Measurements from ENCODE around the gene RNASE2. TPM values are rescaled to one million over a fixed set of nuclear protein-coding genes. Genes with fewer than 3 reads are reported as not detected.

The RNASE2 gene
- polyA plus RNA-seq, 3 donors, result 100 to 483 (median 307) TPM

- Histone ChIP-seq H3K36me3 (replicated peaks in 1 of 2; ENCODE audit: control insufficient read depth in 1 of 2, insufficient read depth in 2 of 2, low read length in 2 of 2) (no peaks in the 10 kb centered on the region), H3K4me3 (replicated peaks in 1 of 3; ENCODE audit: low read depth in 2 of 3, low read length in 3 of 3) (no peak overlapping the region), H3K27ac (ENCODE audit: low read depth in 1 of 2, low read length in 2 of 2) (no peak overlapping the region), H3K4me2 (replicated peaks; ENCODE audit: extremely low read depth, low read length, poor library complexity, severe bottlenecking) (no peak overlapping the region), H3K27me3 (ENCODE audit: control insufficient read depth in 2 of 2, insufficient read depth in 2 of 2, low read length in 2 of 2) (no peaks in the 10 kb centered on the region), H3K79me2 (ENCODE audit: insufficient read depth, low read length) (no peaks in the 10 kb centered on the region), H3K9ac (ENCODE audit: insufficient read depth, low read length, poor library complexity, severe bottlenecking) (no peak overlapping the region), H4K20me1 (ENCODE audit: insufficient read depth, low read length) (no peaks in the 10 kb centered on the region), H3K4me1 (ENCODE audit: control insufficient read depth in 1 of 2, insufficient read depth in 2 of 2, low read length in 2 of 2) (peaks cover 10 to 16% of the 10 kb centered on the region in 2 donors), H2AFZ (ENCODE audit: insufficient read depth, low read depth, low read length, poor library complexity, severe bottlenecking) (no peak overlapping the region), H3K9me3 (replicated peaks in 1 of 2; ENCODE audit: control insufficient read depth in 1 of 2, insufficient read depth in 1 of 2, low read length in 2 of 2) (no peaks in the 10 kb centered on the region)
- Mint-ChIP-seq H3K4me3 (no peak overlapping the region), H3K27ac (no peak overlapping the region), H3K4me1 (peaks cover 16% of the 10 kb centered on the region), H3K27me3 (ENCODE audit: low read depth in 3 of 3) (peaks cover 4 to 8% (median 7%) of the 10 kb centered on the region in 3 donors), H3K36me3 (no peaks in the 10 kb centered on the region), H3K9me3 (no peaks in the 10 kb centered on the region)
- TF ChIP-seq, protein P1, sequence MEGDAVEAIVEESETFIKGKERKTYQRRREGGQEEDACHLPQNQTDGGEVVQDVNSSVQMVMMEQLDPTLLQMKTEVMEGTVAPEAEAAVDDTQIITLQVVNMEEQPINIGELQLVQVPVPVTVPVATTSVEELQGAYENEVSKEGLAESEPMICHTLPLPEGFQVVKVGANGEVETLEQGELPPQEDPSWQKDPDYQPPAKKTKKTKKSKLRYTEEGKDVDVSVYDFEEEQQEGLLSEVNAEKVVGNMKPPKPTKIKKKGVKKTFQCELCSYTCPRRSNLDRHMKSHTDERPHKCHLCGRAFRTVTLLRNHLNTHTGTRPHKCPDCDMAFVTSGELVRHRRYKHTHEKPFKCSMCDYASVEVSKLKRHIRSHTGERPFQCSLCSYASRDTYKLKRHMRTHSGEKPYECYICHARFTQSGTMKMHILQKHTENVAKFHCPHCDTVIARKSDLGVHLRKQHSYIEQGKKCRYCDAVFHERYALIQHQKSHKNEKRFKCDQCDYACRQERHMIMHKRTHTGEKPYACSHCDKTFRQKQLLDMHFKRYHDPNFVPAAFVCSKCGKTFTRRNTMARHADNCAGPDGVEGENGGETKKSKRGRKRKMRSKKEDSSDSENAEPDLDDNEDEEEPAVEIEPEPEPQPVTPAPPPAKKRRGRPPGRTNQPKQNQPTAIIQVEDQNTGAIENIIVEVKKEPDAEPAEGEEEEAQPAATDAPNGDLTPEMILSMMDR (IDR thresholded peaks at IDR 0.05), result no peak
- intact Hi-C loops (cut with micrococcal nuclease), result loop anchor here (5.0 to 10.0 kb wide), 3 partner anchors 116 to 279 kb away; no protein-coding TSS in a partner anchor
- WGBS (ENCODE audit: insufficient coverage), result no CpG with 5 or more reads among the region's 3 CpGs
- no peak for DNase-seq
Observed at GRCh38 chr14:20973501-20973900, 18.2 kb downstream of the RNASE2 start.

DNA sequence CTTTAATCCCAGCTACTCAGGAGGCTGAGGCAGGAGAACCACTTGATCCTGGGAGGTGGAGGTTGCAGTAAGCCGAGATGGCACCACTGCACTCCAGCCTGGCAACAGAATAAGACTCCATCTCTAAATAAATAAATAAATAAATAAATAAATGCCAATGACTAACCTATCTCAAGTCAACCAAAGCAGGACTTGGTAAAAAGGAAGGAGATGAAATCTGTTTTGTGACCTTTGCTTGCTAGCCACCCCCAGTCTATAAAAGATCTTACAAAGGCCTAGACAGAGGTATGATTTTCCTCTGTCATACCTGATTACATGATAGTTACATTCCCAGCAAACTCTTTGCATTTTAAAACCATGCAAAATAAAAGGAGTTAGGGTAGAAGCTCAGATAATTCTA lies 21.0 kb downstream of the RNASE2 start:
- H3K4me3 Mint-ChIP-seq, result no peak overlapping the region
- H3K27me3 Mint-ChIP-seq (ENCODE audit: low read depth in 3 of 3), result peaks cover 5 to 9% (median 7%) of the 10 kb centered on the region in 3 donors
- no peak overlapping the region for H3K9ac ChIP-seq (ENCODE audit: insufficient read depth, low read length, poor library complexity, severe bottlenecking)

More for the DNA sequence above, 21.0 kb downstream of the RNASE2 start:
- no peak overlapping the region for H3K27ac Mint-ChIP-seq
- TF ChIP-seq, protein P1 (IDR thresholded peaks at IDR 0.05), result no peak
- WGBS (ENCODE audit: insufficient coverage), result no CpG with 5 or more reads among the region's 1 CpG
- DNase-seq, result no peak
- H3K36me3 Mint-ChIP-seq, result no peaks in the 10 kb centered on the region
- H3K4me1 Mint-ChIP-seq, result peaks cover 8% of the 10 kb centered on the region
- Histone ChIP-seq H3K27ac (ENCODE audit: low read depth in 1 of 2, low read length in 2 of 2) (no peak overlapping the region), H3K27me3 (ENCODE audit: control insufficient read depth in 2 of 2, insufficient read depth in 2 of 2, low read length in 2 of 2) (no peaks in the 10 kb centered on the region), H3K9me3 (replicated peaks in 1 of 2; ENCODE audit: control insufficient read depth in 1 of 2, insufficient read depth in 1 of 2, low read length in 2 of 2) (no peaks in the 10 kb centered on the region), H4K20me1 (ENCODE audit: insufficient read depth, low read length) (no peaks in the 10 kb centered on the region), H3K4me1 (ENCODE audit: control insufficient read depth in 1 of 2, insufficient read depth in 2 of 2, low read length in 2 of 2) (peaks cover 13 to 14% of the 10 kb centered on the region in 2 donors), H3K36me3 (replicated peaks in 1 of 2; ENCODE audit: control insufficient read depth in 1 of 2, insufficient read depth in 2 of 2, low read length in 2 of 2) (no peaks in the 10 kb centered on the region), H2AFZ (ENCODE audit: insufficient read depth, low read depth, low read length, poor library complexity, severe bottlenecking) (no peak overlapping the region), H3K79me2 (ENCODE audit: insufficient read depth, low read length) (no peaks in the 10 kb centered on the region), H3K4me3 (replicated peaks in 1 of 3; ENCODE audit: low read depth in 2 of 3, low read length in 3 of 3) (no peak overlapping the region), H3K4me2 (replicated peaks; ENCODE audit: extremely low read depth, low read length, poor library complexity, severe bottlenecking) (no peak overlapping the region)
- intact Hi-C loops (cut with micrococcal nuclease), result loop anchor here in 1 of 2 donors (10.0 kb wide), 1 partner anchor 281 kb away; no protein-coding TSS in a partner anchor
- no peaks in the 10 kb centered on the region for H3K9me3 Mint-ChIP-seq

All from CD14-positive monocyte (primary cell).